Neural progenitor cell (in vitro differentiated cells): ENCODE measurements around the gene COMMD1.

Experiments
- EZH2 ChIP-seq: fragments of 200-600 bp; sonication (generic); IDR thresholded peaks from 2 replicates; pipeline ENCODE4 v1.6.1; 2017; ENCODE audit warnings: antibody characterized with exemption, mild to moderate bottlenecking, moderate library complexity
- EZH2phosphoT487 ChIP-seq: fragments of 200-600 bp; sonication (generic); IDR thresholded peaks from 2 replicates; pipeline ENCODE4 v1.6.1; 2017; ENCODE audit warnings: antibody characterized with exemption
- TF ChIP-seq, protein P1 (sequence below): fragments of 200-600 bp; sonication (generic); IDR thresholded peaks from 2 replicates; pipeline ENCODE4 v1.5.1; 2017; ENCODE audit warnings: antibody characterized with exemption, mild to moderate bottlenecking

DNA sequence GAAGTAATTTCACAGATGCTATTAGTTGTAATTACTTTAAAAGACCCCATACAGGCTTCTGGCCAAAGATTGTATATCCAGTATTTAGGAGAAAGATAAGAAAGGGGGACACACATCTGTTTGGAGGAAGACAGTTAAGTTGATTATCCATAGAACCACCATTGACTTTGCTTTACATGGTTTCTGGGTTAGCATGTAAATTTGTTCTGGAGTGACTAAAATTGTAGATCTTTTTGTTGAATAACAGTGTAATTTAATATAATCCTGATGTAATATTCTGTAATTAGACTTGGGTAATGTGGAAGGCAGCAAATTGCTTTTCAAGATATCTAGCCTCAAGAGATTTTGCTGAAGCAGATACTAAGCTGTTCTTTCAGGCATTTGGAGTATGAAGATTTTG lies 17.2 kb downstream of the COMMD1 start:
- TF ChIP-seq, protein P1, sequence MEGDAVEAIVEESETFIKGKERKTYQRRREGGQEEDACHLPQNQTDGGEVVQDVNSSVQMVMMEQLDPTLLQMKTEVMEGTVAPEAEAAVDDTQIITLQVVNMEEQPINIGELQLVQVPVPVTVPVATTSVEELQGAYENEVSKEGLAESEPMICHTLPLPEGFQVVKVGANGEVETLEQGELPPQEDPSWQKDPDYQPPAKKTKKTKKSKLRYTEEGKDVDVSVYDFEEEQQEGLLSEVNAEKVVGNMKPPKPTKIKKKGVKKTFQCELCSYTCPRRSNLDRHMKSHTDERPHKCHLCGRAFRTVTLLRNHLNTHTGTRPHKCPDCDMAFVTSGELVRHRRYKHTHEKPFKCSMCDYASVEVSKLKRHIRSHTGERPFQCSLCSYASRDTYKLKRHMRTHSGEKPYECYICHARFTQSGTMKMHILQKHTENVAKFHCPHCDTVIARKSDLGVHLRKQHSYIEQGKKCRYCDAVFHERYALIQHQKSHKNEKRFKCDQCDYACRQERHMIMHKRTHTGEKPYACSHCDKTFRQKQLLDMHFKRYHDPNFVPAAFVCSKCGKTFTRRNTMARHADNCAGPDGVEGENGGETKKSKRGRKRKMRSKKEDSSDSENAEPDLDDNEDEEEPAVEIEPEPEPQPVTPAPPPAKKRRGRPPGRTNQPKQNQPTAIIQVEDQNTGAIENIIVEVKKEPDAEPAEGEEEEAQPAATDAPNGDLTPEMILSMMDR = no peak
- TF ChIP-seq EZH2 (no peak), EZH2phosphoT487 (no peak)
